ENCODE measurements around the gene PLEKHH3.

GRCh38 chr17:42660692-42661345 is 16.0 kb downstream of the PLEKHH3 start:
- TF ChIP-seq CTCF (IDR thresholded peaks at IDR 0.05): no peak
- TF ChIP-seq EZH2 (IDR thresholded peaks at IDR 0.05): no peak
- no peak for TF ChIP-seq EZH2phosphoT487 (IDR thresholded peaks at IDR 0.05)
